Liver (tissue), 9 donors: ENCODE measurements around the gene SLC39A3. TPM values are rescaled to one million over a fixed set of nuclear protein-coding genes. Genes with fewer than 3 reads are reported as not detected.

ENCODE experiments used
- DNase-seq: peaks from one replicate; pipeline ENCODE4 v3.0.0-alpha.2; 2017; ENCODE audit warnings: low spot score
- H3K27ac ChIP-seq, 2 donors: one replicate each; pipeline ENCODE4 v1.7.0; 2013; ENCODE audit warnings: inconsistent platforms in 2 of 2, low read length in 2 of 2, control low read depth in 1 of 2, low read depth in 1 of 2, mild to moderate bottlenecking in 1 of 2
- H3K27me3 ChIP-seq, 4 donors: one replicate each; pipeline versions ENCODE4 v1.6.1 to v1.7.0; 2013; ENCODE audit warnings: low read length in 3 of 4, inconsistent platforms in 1 of 4, mild to moderate bottlenecking in 1 of 4, moderate library complexity in 1 of 4; ENCODE audit not compliant: control insufficient read depth in 4 of 4, insufficient read depth in 4 of 4
- H3K36me3 ChIP-seq, 4 donors: one replicate each; pipeline versions ENCODE4 v1.6.1 to v1.7.0; 2013; ENCODE audit warnings: low read length in 3 of 4, mild to moderate bottlenecking in 3 of 4, low read depth in 1 of 4, moderate library complexity in 1 of 4; ENCODE audit not compliant: control insufficient read depth in 4 of 4, insufficient read depth in 3 of 4
- H3K4me1 ChIP-seq, 4 donors: one replicate each; pipeline versions ENCODE4 v1.6.1 to v1.7.0; 2013; ENCODE audit warnings: low read length in 3 of 4, mild to moderate bottlenecking in 3 of 4, moderate library complexity in 1 of 4; ENCODE audit not compliant: control insufficient read depth in 4 of 4, insufficient read depth in 4 of 4
- H3K4me3 ChIP-seq, 3 donors: one replicate each; pipeline versions ENCODE4 v1.6.1 to v1.7.0; 2013; ENCODE audit warnings: low read length in 3 of 3, control low read depth in 1 of 3, low read depth in 1 of 3, mild to moderate bottlenecking in 1 of 3
- H3K9ac ChIP-seq, 2 donors: one replicate each; pipeline ENCODE4 v1.7.0; 2013; ENCODE audit warnings: low read length in 2 of 2, mild to moderate bottlenecking in 2 of 2, moderate library complexity in 2 of 2, control low read depth in 1 of 2, low read depth in 1 of 2
- H3K9me3 ChIP-seq, 4 donors: one replicate each; pipeline versions ENCODE4 v1.6.1 to v1.7.0; 2013; ENCODE audit warnings: low read length in 3 of 4; ENCODE audit not compliant: control insufficient read depth in 4 of 4
- ATF3 ChIP-seq: IDR thresholded peaks from 2 replicates; pipeline ENCODE4 v1.6.1; 2016; ENCODE audit warnings: antibody characterized with exemption
- CTCF ChIP-seq: fragments of 150-350 bp; IDR thresholded peaks from 2 replicates; pipeline ENCODE4 v1.5.1; 2017; ENCODE audit warnings: improper control_type of control experiment, low read depth, low read length; ENCODE audit not compliant: missing input control
- EGR1 ChIP-seq, 2 donors: IDR thresholded peaks; 2 replicates each; pipeline ENCODE4 v1.6.1; 2016 to 2018; ENCODE audit warnings: antibody characterized with exemption in 2 of 2, low read depth in 2 of 2
- FOXA1 ChIP-seq: IDR thresholded peaks from 2 replicates; pipeline ENCODE4 v1.6.1; 2016; ENCODE audit warnings: antibody characterized with exemption
- FOXA2 ChIP-seq: IDR thresholded peaks from 2 replicates; pipeline ENCODE4 v1.6.1; 2016; ENCODE audit warnings: antibody characterized with exemption
- GABPA ChIP-seq, 2 donors: IDR thresholded peaks in 1 of 2; conservative IDR thresholded peaks in 1 of 2; 2 replicates each; pipeline ENCODE4 v1.6.1; 2016; ENCODE audit warnings: antibody characterized with exemption in 2 of 2, mild to moderate bottlenecking in 1 of 2, moderate library complexity in 1 of 2
- HNF4A ChIP-seq, 2 donors: conservative IDR thresholded peaks; 2 replicates each; pipeline ENCODE4 v1.6.1; 2016; ENCODE audit warnings: antibody characterized with exemption in 2 of 2, mild to moderate bottlenecking in 2 of 2
- HNF4G ChIP-seq: IDR thresholded peaks from 2 replicates; pipeline ENCODE4 v1.6.1; 2016; ENCODE audit warnings: antibody characterized with exemption
- JUND ChIP-seq, 2 donors: IDR thresholded peaks; 2 replicates each; pipeline ENCODE4 v1.6.1; 2016; ENCODE audit warnings: antibody characterized with exemption in 2 of 2
- MAX ChIP-seq: IDR thresholded peaks from 2 replicates; pipeline ENCODE4 v1.6.1; 2016; ENCODE audit warnings: antibody characterized with exemption
- NR2F2 ChIP-seq: IDR thresholded peaks from 2 replicates; pipeline ENCODE4 v1.6.1; 2016; ENCODE audit warnings: antibody characterized with exemption
- RAD21 ChIP-seq, 2 donors: IDR thresholded peaks; 2 replicates each; pipeline ENCODE4 v1.6.1; 2016; ENCODE audit warnings: antibody characterized with exemption in 2 of 2, mild to moderate bottlenecking in 2 of 2
- REST ChIP-seq: IDR thresholded peaks from 2 replicates; pipeline ENCODE4 v1.6.1; 2016; ENCODE audit warnings: antibody characterized with exemption, mild to moderate bottlenecking
- RXRA ChIP-seq, 2 donors: IDR thresholded peaks; 2 replicates each; pipeline ENCODE4 v1.6.1; 2017 to 2018; ENCODE audit warnings: antibody characterized with exemption in 2 of 2, mild to moderate bottlenecking in 1 of 2
- SP1 ChIP-seq: IDR thresholded peaks from 2 replicates; pipeline ENCODE4 v1.6.1; 2018; ENCODE audit warnings: antibody characterized with exemption, mild to moderate bottlenecking
- TAF1 ChIP-seq: conservative IDR thresholded peaks from 2 replicates; pipeline ENCODE4 v1.6.1; 2016; ENCODE audit warnings: antibody characterized with exemption, mild to moderate bottlenecking
- YY1 ChIP-seq: IDR thresholded peaks from 2 replicates; pipeline ENCODE4 v1.6.1; 2016; ENCODE audit warnings: antibody characterized with exemption, mild to moderate bottlenecking
- ZBTB33 ChIP-seq: IDR thresholded peaks from 2 replicates; pipeline ENCODE4 v1.6.1; 2016; ENCODE audit warnings: antibody characterized with exemption
- WGBS: extraction: QIAGEN DNeasy Blood & Tissue Kit; methylation state at CpG from one replicate; pipeline ENCODE4 v1.1.7; 2013; 5-methylcytosine and 5-hydroxymethylcytosine counted together
- polyA plus RNA-seq, 2 donors: library from polyadenylated mRNA; stranded (reverse) in 1 of 2; unstranded in 1 of 2; fragments of 200-250 nt in 1 of 2; fragments of >200 nt in 1 of 2; fragmentation: Nextera tagmentation in 1 of 2; extraction: Ambion mirVana in 1 of 2; gene quantifications; one replicate each; pipeline versions ENCODE4 v1.2.1 to v1.2.3, GENCODE V29; 2013 to 2015
- total RNA-seq, 2 donors: library from RNA; depleted of rRNA; stranded (reverse); fragments of >200 nt; gene quantifications; one replicate each; pipeline ENCODE4 v1.2.3, GENCODE V29; 2014
- donor health status: healthy.
- donor health status: healthy.
- donor health status: healthy.
- donor health status: healthy.
- donor health status: healthy.

SLC39A3 gene
- total and polyA plus RNA-seq, 4 donors: 19.8 to 29.0 (median 24.2) TPM

- DNase-seq: no peak
Observed at GRCh38 chr19:2777952-2778683, 38.3 kb upstream of the SLC39A3 start.

More at GRCh38 chr19:2777952-2778683, 38.3 kb upstream of the SLC39A3 start:
- peaks cover 4 to 43% (median 22%) of the 10 kb centered on the region in 4 donors for H3K4me1 ChIP-seq
- H3K9me3 ChIP-seq: no peaks in the 10 kb centered on the region
- no peak for TF ChIP-seq MAX
- no peak for TF ChIP-seq GABPA (IDR thresholded peaks at IDR 0.05 in 1 of 2, conservative IDR thresholded peaks at IDR 0.05 in 1 of 2)
- no peak for TF ChIP-seq JUND (IDR thresholded peaks at IDR 0.05)
- TF ChIP-seq HNF4G: no peak
- no peak for TF ChIP-seq REST
- no peak for TF ChIP-seq FOXA2
- TF ChIP-seq ATF3: no peak
- no peak for TF ChIP-seq YY1
- TF ChIP-seq RAD21 (IDR thresholded peaks at IDR 0.05): no peak
- TF ChIP-seq SP1: no peak
- TF ChIP-seq ZBTB33: no peak
- no peak for TF ChIP-seq RXRA (IDR thresholded peaks at IDR 0.05)
- no peak for TF ChIP-seq CTCF
- no peak for TF ChIP-seq HNF4A (conservative IDR thresholded peaks at IDR 0.05)
- TF ChIP-seq EGR1 (IDR thresholded peaks at IDR 0.05; ENCODE audit: low read depth in 2 of 2): no peak
- TF ChIP-seq TAF1: no peak
- TF ChIP-seq FOXA1: no peak
- TF ChIP-seq NR2F2: no peak
- H3K36me3 ChIP-seq: no peaks in the 10 kb centered on the region
- whole genome bisulfite sequencing: 94% methylated on average over 19 of the region's 19 CpGs
- H3K27me3 ChIP-seq: no peaks in the 10 kb centered on the region
- H3K9ac ChIP-seq: no peak overlapping the region
- no peak overlapping the region for H3K4me3 ChIP-seq
- H3K27ac ChIP-seq: no peak overlapping the region
